GM19043 (cell line): ENCODE data around the gene LILRA1.
"Not testable (repeated sequence)": the region's sequence is repeated elsewhere in the genome, so short reads cannot be mapped to it uniquely, and the experiment has no call there.

Source experiments
- ATAC-seq: cut with Tn5 transposase; IDR thresholded peaks from one replicate; pipeline ENCODE4 v1.9.1; 2021; ENCODE audit warnings: low read depth; ENCODE audit not compliant: unreplicated experiment

Gene LILRA1

DNA sequence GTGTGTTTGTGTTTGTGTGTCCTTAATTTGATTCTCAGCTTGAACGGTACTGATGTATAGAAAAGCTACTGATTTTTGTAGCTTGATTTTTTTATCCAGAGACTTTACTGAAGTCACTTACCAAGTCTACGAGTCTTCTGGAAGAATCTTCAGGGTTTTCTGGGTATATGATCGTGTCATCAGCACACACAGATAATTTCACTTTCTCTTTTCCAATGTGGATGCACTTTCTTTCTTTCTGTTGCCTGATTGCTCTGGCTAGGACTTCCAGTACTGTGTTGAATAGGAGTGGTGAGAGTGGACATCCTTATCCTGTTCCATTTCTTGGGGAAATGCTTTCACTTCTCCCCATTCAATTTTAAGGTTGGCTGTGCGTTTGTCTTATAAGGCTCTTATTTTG is 29.0 kb downstream of the LILRA1 start:
- no peak for ATAC-seq

GRCh38 chr19:54624234-54624633 is 30.8 kb downstream of the LILRA1 start:
- ATAC-seq: not testable (repeated sequence)

DNA sequence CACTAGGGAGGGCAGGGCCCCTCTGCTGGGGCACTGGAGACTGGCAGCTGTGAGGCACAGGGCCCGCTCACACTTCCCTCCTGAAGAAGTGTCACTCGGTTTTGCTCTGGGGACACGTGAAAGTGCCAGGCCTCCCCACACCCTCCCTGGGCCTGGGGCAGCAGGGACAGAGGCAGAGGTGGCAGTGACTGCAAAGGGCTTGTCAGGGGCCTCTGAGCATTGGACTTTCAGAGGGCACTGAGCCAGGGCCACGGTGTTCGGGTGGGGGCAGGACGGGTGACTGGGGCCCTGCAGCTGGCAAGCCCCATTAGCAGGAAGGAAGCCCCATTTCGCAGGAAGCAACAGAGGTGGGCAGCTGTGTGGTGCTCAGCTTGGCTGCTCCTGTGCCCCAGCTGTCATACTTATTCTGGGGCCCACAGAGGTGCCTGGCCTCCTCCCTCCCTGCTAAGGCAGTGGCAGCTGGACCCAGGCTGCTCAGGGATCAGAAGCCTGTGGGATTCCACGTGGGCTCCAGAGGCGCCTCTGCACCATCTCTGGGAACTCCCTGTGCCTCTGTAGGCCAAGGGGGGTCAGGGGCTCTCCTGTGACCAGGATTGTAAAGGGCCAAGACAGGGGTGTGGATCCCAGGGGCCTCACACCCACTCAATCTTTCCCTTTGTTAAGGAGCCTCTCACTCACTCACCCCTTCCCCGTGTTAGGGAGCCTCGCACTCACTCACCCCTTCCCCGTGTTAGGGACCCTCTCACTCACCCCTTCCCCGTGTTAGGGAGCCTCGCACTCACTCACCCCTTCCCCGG is 31.7 kb downstream of the LILRA1 start:
- not testable (repeated sequence) for ATAC-seq

DNA sequence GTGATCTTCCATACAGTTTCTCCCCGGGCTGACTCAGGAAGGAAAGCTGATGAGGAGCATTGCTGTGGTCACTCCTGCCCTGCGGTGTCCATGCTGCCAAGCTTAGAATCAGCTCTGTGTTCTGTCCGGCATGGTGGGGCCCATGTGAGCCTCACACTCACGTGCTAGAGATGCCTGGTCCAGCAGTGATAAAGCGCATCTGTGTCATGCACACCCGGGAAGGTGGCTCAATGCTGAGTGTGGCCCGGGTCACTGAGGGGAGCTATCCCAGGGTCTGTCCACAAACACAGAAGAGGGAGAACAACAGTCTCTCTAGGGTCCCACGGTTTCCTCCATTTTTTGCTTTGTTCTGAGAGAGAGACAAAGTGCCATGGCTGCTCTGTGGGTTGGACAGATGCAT is 33.3 kb downstream of the LILRA1 start:
- ATAC-seq: no peak

DNA sequence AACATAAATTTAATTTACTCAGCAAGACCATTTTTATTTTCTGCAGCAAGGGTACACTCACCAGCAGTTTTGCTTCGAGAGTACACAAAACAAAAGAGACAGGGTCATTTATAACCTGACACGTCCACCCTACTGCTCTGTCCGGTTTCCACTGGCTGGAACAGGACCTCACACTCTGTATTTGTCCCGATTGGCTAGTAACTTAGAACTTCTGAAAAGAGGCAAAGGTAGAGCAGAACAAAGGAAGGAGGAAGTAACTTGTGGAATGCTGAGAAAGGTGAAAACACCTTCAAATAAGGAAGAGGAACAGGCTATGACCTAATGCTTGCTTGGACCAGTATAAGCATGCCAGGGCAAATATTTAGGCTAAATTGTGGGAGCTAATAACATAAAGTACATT is 34.5 kb downstream of the LILRA1 start:
- ATAC-seq: not testable (repeated sequence)

- ATAC-seq: not testable (repeated sequence)
These were observed 36.8 kb downstream of the LILRA1 start, which contains the start of gene LILRB1 for GRCh38 chr19:54630262-54630661. LILRB1 (plus strand) TSS chr19:54630484; CDS start chr19:54631074, 590 bp downstream.

GRCh38 chr19:54630782-54631181 is 37.4 kb downstream of the LILRA1 start:
- ATAC-seq: no peak

- ATAC-seq: not testable (repeated sequence)
These were observed 38.3 kb downstream of the LILRA1 start for GRCh38 chr19:54631489-54632337.

DNA sequence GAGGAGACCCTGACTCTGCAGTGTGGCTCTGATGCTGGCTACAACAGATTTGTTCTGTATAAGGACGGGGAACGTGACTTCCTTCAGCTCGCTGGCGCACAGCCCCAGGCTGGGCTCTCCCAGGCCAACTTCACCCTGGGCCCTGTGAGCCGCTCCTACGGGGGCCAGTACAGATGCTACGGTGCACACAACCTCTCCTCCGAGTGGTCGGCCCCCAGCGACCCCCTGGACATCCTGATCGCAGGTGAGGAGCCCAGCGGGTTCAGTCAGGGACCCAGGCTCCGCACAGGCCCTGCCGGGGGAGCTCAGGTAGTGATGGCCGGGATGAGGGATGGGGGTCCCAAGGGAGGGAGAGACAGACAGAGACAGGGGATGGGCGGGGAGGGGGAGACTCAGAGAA is 39.1 kb downstream of the LILRA1 start:
- ATAC-seq: not testable (repeated sequence)

DNA sequence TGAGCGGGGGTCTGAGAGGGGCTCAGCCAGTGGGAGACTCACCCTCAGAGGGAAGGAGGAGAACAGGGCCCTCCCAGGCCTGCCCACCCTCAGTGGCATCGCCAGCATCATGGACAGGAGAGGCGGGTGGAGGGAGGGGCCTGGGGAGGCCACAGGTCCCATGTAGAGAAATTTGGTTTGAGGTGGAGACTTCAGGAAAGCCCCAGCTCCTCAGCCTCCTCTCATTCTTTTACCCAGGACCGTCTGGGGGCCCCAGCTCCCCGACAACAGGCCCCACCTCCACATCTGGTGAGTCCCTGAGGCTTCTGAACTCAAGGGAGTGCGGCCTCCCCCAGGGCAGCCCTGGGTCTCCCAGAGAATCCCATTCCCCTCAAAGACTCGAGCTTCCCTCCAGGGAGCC is 40.0 kb downstream of the LILRA1 start:
- no peak for ATAC-seq

DNA sequence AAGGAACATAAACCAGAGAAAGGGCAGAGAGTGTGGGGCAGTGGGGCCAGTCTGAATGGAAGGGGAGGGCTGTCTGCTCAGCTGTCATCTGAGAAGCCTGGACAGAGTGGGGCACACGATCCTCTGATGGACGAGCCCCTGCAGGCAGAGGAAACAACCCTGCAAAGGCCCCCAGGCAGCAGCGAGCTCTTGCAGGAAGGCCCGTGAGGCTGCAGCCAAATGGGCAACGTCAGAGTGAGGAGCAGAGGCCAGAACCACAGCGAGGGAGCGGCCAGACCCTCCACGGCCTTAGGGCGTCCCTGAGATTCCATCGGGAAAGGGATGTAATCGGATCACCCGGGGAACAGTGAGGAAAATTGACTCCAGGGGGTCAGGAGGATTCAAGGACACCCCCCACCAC is 42.6 kb downstream of the LILRA1 start:
- ATAC-seq: not testable (repeated sequence)

GRCh38 chr19:54638683-54639082 is 45.3 kb downstream of the LILRA1 start:
- ATAC-seq: no peak

DNA sequence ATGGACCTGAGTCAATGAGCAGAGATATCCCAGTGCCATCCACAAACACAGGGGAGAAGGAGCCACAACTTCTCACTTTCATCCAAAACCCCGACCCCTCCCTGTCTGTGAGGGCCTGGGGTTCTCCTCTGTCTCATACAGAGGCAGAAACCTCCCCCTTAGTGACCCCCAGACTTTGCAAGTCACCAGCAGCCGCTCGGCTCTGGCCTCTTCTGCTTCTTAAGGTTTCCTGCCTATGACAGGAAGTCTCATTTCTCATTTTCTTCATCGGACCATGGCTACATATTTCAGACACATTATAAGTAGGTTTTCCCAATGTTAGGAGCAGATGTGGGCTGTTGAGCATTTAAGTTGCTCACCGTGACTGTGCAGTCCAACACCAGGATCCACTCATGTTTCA is 49.5 kb downstream of the LILRA1 start:
- ATAC-seq: not testable (repeated sequence)

- not testable (repeated sequence) for ATAC-seq
These were observed 50.2 kb downstream of the LILRA1 start for GRCh38 chr19:54643583-54643982.

- no peak for ATAC-seq
These were observed 50.6 kb downstream of the LILRA1 start for GRCh38 chr19:54644056-54644455.

GRCh38 chr19:54646331-54646841 is 53.0 kb downstream of the LILRA1 start:
- ATAC-seq: no peak

- ATAC-seq: no peak
These were observed 54.7 kb downstream of the LILRA1 start for GRCh38 chr19:54648129-54648528.

- ATAC-seq: no peak
These were observed 56.8 kb downstream of the LILRA1 start for GRCh38 chr19:54650108-54650655.
